Lower leg skin (tissue), 3 donors: ENCODE data around the gene ORM2.

ENCODE experiments used
- POLR2A ChIP-seq, 2 donors: fragments of 450-650 bp; IDR thresholded peaks; one replicate each; pipeline ENCODE4 v1.6.1; 2016 to 2017; ENCODE audit warnings: antibody characterized with exemption in 2 of 2, mild to moderate bottlenecking in 1 of 2, moderate library complexity in 1 of 2
- TF ChIP-seq, protein P1 (sequence below), 3 donors: fragments of 450-650 bp; IDR thresholded peaks; one replicate each; pipeline ENCODE4 v1.5.1; 2016; ENCODE audit warnings: antibody characterized with exemption in 3 of 3, mild to moderate bottlenecking in 3 of 3, moderate library complexity in 2 of 3

- TF ChIP-seq, protein P1, sequence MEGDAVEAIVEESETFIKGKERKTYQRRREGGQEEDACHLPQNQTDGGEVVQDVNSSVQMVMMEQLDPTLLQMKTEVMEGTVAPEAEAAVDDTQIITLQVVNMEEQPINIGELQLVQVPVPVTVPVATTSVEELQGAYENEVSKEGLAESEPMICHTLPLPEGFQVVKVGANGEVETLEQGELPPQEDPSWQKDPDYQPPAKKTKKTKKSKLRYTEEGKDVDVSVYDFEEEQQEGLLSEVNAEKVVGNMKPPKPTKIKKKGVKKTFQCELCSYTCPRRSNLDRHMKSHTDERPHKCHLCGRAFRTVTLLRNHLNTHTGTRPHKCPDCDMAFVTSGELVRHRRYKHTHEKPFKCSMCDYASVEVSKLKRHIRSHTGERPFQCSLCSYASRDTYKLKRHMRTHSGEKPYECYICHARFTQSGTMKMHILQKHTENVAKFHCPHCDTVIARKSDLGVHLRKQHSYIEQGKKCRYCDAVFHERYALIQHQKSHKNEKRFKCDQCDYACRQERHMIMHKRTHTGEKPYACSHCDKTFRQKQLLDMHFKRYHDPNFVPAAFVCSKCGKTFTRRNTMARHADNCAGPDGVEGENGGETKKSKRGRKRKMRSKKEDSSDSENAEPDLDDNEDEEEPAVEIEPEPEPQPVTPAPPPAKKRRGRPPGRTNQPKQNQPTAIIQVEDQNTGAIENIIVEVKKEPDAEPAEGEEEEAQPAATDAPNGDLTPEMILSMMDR (IDR thresholded peaks at IDR 0.05), result no peak
- TF ChIP-seq POLR2A (IDR thresholded peaks at IDR 0.05), result no peak
Observed at GRCh38 chr9:114348906-114349482, 19.3 kb downstream of the ORM2 start.
